Measurements from ENCODE around the gene ADAM15.

ADAM15 gene

DNA sequence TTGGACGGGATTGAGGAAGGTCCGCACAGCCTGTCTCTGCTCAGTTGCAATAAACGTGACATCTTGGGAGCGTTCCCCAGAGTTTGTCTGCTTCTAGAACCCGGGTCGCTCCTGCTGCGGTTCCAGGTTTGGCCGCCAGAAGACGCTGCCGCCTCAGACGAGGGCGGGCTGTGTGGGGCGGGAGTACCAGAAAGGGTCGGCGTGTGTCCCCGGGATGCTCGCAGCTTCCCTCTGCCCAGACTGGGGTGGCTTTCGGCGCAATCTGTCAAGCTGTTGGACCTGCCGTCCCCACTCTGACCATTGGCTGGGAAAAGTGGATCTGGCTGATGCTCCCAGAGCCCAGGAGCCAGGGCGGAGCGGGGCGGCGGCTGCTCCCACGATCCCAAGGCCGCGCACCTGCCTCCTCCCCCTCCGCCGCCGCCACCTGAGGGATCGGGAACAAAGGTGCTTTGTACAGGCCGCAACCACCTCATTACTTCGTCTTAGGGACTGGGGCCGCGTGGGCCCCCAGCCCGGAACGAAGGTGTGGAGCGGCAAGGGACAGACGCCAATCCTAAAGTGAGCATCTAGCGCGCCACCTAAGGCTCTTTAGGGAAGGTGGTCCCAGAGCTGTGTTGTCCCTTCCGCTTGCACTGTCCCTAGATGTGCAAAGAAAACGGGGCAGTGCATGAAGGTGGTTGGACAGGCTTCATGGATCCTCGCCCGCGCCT lies 11.7 kb downstream of the ADAM15 start:
- TF ChIP-seq, protein P1, sequence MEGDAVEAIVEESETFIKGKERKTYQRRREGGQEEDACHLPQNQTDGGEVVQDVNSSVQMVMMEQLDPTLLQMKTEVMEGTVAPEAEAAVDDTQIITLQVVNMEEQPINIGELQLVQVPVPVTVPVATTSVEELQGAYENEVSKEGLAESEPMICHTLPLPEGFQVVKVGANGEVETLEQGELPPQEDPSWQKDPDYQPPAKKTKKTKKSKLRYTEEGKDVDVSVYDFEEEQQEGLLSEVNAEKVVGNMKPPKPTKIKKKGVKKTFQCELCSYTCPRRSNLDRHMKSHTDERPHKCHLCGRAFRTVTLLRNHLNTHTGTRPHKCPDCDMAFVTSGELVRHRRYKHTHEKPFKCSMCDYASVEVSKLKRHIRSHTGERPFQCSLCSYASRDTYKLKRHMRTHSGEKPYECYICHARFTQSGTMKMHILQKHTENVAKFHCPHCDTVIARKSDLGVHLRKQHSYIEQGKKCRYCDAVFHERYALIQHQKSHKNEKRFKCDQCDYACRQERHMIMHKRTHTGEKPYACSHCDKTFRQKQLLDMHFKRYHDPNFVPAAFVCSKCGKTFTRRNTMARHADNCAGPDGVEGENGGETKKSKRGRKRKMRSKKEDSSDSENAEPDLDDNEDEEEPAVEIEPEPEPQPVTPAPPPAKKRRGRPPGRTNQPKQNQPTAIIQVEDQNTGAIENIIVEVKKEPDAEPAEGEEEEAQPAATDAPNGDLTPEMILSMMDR (IDR thresholded peaks at IDR 0.05; ENCODE audit: low read length, missing control alignments), result peak; percentile 57
- H3K4me3 ChIP-seq (replicated peaks; ENCODE audit: low read depth, low read length), result peak overlapping the region; percentile 89

DNA sequence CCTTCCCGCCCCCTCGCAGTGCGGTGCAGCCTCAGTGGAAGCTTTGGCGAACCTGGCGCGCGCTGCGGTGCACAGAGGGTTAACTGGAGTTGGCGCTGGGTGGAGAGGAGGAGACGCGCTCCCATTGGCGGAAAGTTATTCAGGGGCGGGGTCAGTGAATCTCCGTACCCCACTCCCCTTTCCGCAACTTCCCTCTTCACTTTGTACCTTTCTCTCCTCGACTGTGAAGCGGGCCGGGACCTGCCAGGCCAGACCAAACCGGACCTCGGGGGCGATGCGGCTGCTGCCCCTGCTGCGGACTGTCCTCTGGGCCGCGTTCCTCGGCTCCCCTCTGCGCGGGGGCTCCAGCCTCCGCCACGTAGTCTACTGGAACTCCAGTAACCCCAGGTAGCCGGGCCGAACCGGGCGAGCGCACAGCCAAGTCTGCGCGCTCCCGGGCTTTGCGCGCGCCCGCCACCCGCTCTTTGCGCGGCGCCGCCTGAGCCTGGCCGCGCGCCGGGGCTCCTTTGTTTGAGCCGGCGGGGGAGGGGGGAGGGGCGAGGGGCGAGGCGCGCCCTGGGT lies 12.5 kb downstream of the ADAM15 start, which contains the start of gene EFNA4:
Gene EFNA4, plus strand, starts transcription at position 191 of the 561 bp plus-strand sequence. Its CDS starts 84 bp downstream, at position 275.
- DNase-seq (ENCODE audit: low read depth), result peak; percentile 84
- peak within 1 kb of the TSS; percentile 89 for H3K4me3 ChIP-seq (replicated peaks; ENCODE audit: low read depth, low read length)
- TF ChIP-seq, protein P1 (IDR thresholded peaks at IDR 0.05; ENCODE audit: low read length, missing control alignments), result no peak

More for the DNA sequence above, 11.7 kb downstream of the ADAM15 start:
- peak; percentile 40 for DNase-seq (ENCODE audit: low read depth)

DNA sequence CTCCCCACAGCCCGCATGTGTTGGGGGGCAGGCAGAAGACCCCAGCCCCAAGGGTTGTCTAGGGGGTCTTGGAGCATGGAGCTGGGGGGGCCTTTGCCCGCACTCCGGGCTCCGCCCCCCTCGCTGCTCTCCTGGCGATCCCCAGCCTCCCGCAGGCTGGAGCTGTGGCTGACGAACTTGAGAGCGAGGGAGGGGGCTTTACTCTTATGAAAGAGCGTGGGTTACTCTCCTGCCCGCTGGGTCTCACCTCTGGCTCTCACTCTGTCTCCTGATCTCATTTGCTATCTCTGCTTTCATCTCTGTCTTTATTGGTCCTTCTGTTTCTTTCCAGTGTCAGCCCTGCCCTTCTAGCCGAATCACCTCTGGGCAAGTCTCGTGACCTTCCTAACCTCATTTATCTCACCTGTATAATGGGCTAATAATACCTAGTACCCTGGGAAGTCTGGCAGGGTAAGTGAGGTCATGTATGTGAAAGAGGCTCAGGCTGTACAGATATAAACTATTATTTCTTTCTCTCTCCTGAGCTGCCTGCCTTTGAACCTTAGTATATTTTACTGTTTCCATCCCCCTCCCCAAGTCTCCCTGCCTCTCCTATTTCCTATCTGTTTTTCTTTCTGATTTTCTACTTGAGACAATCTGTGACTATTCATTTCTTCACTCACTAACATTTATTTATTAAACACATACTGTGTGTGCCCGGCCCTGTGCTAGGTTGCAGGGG lies 13.2 kb downstream of the ADAM15 start:
- TF ChIP-seq, protein P1 (IDR thresholded peaks at IDR 0.05; ENCODE audit: low read length, missing control alignments), result no peak
- DNase-seq (ENCODE audit: low read depth), result no peak
- H3K4me3 ChIP-seq (replicated peaks; ENCODE audit: low read depth, low read length), result peak overlapping the region; percentile 89

DNA sequence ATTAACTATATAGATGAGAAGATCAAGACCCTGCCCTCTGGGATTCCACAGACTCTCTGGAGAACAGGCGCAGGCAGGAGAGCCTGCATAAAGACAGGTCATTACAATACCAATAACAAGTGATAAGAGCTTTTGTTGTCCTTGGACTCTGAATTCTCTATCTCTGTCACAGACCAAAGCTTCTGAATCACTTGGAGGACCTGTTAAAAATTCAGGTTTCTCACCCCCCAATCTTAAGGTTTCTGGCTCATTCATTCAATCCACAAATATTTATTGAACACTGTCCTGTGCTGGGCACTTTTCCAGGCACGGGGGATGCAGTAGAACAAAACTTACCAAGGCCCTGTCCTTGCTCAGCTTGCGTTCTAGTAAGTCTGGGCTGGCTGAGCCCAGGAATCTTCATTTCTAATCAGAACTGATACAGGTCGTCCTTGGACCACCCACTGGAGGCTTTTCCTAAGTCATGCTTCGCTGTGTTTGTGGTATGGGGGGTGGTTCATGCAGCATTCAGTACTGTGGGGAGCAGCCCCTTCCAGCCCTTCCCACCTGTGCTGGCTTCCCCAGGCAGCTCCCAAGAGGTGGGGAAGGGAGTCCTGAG lies 13.8 kb downstream of the ADAM15 start:
- no peak overlapping the region for H3K4me3 ChIP-seq (replicated peaks; ENCODE audit: low read depth, low read length)
- TF ChIP-seq, protein P1 (IDR thresholded peaks at IDR 0.05; ENCODE audit: low read length, missing control alignments), result no peak
- DNase-seq (ENCODE audit: low read depth), result no peak

DNA sequence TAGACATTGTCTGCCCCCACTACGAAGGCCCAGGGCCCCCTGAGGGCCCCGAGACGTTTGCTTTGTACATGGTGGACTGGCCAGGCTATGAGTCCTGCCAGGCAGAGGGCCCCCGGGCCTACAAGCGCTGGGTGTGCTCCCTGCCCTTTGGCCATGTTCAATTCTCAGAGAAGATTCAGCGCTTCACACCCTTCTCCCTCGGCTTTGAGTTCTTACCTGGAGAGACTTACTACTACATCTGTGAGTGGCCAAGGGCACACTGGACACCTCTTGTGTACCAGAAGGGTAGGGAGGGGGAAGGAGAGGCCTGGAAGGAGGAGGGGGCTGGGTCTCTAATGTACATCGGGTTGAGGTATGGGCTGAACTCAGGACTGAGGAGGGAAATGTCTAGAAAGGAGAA lies 15.7 kb downstream of the ADAM15 start:
- DNase-seq (ENCODE audit: low read depth), result no peak
- no peak overlapping the region for H3K4me3 ChIP-seq (replicated peaks; ENCODE audit: low read depth, low read length)
- TF ChIP-seq, protein P1 (IDR thresholded peaks at IDR 0.05; ENCODE audit: low read length, missing control alignments), result no peak

GRCh38 chr1:155068599-155068998 lies 17.5 kb downstream of the ADAM15 start:
- DNase-seq (ENCODE audit: low read depth), result no peak
- TF ChIP-seq, protein P1 (IDR thresholded peaks at IDR 0.05; ENCODE audit: low read length, missing control alignments), result no peak
- H3K4me3 ChIP-seq (replicated peaks; ENCODE audit: low read depth, low read length), result no peak overlapping the region

All from fibroblast of pulmonary artery (primary cell).